ENCODE data around the gene ZNF500. TPM values are rescaled to one million over a fixed set of nuclear protein-coding genes. Genes with fewer than 3 reads are reported as not detected.
A peak's percentile ranks its signal among the peaks of the same experiment; 100 is the strongest.
"Not testable (repeated sequence)": the region's sequence is repeated elsewhere in the genome, so short reads cannot be mapped to it uniquely, and the experiment has no call there.

The ZNF500 gene
- total RNA-seq, 1 donor from 2014 or later = 14.6 TPM

DNA sequence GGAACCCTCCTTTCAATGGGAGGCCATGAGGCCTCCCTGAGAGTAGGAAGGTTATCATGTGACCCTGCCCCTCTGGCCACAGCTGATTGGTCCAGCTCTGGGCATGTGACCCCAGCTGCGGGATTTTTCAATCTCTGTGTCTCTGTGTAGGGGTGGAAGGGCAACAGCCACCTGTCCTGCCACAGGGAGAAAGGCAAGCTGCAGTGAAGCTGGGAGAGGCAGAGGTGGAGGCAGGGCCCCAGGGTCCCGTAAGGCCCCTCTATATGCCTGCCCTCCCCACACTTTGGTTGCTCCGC is 21.7 kb downstream of the ZNF500 start:
- Histone ChIP-seq H3K4me2 (ENCODE audit: low read length) (no peak overlapping the region), H3K27ac (ENCODE audit: low read depth, low read length) (no peak overlapping the region), H2AFZ (ENCODE audit: low read depth, low read length) (no peak overlapping the region), H3K9me3 (ENCODE audit: insufficient read depth, low read depth, low read length) (no peaks in the 10 kb centered on the region), H3K9ac (ENCODE audit: low read length) (no peak overlapping the region), H4K20me1 (ENCODE audit: insufficient read depth, low read length) (no peaks in the 10 kb centered on the region), H3K4me3 (ENCODE audit: insufficient read depth, low read depth, low read length) (no peak overlapping the region), H3K4me1 (ENCODE audit: insufficient read depth, low read length) (no peaks in the 10 kb centered on the region), H3K27me3 (ENCODE audit: insufficient read depth, low read length) (no peaks in the 10 kb centered on the region), H3K36me3 (ENCODE audit: insufficient read depth, low read length) (no peaks in the 10 kb centered on the region), H3K79me2 (ENCODE audit: insufficient read depth, low read length) (no peaks in the 10 kb centered on the region)
- DNase-seq (ENCODE audit: low read depth) (no peak), FAIRE-seq (no peak)
- no peak for TF ChIP-seq EZH2 (IDR thresholded peaks at IDR 0.05; ENCODE audit: insufficient read depth, low read length)
- TF ChIP-seq, protein P1, sequence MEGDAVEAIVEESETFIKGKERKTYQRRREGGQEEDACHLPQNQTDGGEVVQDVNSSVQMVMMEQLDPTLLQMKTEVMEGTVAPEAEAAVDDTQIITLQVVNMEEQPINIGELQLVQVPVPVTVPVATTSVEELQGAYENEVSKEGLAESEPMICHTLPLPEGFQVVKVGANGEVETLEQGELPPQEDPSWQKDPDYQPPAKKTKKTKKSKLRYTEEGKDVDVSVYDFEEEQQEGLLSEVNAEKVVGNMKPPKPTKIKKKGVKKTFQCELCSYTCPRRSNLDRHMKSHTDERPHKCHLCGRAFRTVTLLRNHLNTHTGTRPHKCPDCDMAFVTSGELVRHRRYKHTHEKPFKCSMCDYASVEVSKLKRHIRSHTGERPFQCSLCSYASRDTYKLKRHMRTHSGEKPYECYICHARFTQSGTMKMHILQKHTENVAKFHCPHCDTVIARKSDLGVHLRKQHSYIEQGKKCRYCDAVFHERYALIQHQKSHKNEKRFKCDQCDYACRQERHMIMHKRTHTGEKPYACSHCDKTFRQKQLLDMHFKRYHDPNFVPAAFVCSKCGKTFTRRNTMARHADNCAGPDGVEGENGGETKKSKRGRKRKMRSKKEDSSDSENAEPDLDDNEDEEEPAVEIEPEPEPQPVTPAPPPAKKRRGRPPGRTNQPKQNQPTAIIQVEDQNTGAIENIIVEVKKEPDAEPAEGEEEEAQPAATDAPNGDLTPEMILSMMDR (IDR thresholded peaks at IDR 0.05; ENCODE audit: insufficient read depth, low read depth, low read length) = no peak
- Mint-ChIP-seq H3K4me1 (ENCODE audit: low read depth, unreplicated experiment) (no peaks in the 10 kb centered on the region), H3K9me3 (ENCODE audit: unreplicated experiment) (no peaks in the 10 kb centered on the region), H3K27me3 (ENCODE audit: low read depth, unreplicated experiment) (no peaks in the 10 kb centered on the region), H3K4me3 (ENCODE audit: unreplicated experiment) (no peak overlapping the region), H3K36me3 (ENCODE audit: low read depth, unreplicated experiment) (no peaks in the 10 kb centered on the region), H3K27ac (ENCODE audit: unreplicated experiment) (no peak overlapping the region)

DNA sequence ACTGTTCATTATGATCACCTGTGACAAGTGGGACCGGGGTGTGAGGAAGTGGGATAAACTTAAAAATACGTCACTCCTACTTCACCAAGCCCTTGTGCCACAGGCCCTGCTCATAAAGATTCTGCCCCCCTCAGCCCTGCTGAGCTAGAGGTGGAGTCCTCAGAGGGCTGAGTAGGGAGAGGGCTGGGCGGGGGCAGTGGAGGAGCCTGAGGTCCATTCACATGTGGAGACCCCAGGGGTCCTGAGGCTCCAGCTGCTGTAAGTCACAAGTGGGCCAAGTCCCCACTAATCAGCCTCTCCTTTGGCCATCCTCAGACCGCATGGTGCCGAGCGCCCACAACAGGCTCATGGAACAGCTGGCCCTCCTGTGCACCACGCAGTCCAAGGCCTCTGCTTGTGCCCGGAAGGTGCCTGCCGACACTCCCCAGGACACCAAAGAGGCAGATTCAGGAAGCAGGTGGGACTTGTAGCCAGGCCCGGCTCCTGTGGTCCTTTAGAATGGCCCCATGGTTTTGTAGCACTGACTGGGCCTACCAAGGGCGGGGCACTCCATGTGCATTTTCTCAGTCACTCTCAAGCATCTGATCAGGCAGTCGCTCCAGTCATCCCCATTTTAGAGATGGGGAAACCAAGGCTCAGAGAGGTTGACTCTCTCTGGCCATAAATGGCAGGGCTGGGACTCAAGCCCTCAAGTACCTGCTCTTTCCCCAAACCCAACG is 22.2 kb downstream of the ZNF500 start:
- Mint-ChIP-seq H3K27ac (ENCODE audit: unreplicated experiment) (no peak overlapping the region), H3K36me3 (ENCODE audit: low read depth, unreplicated experiment) (no peaks in the 10 kb centered on the region), H3K4me1 (ENCODE audit: low read depth, unreplicated experiment) (no peaks in the 10 kb centered on the region), H3K27me3 (ENCODE audit: low read depth, unreplicated experiment) (no peaks in the 10 kb centered on the region), H3K4me3 (ENCODE audit: unreplicated experiment) (no peak overlapping the region), H3K9me3 (ENCODE audit: unreplicated experiment) (no peaks in the 10 kb centered on the region)
- FAIRE-seq = no peak
- H3K27me3 ChIP-seq (ENCODE audit: insufficient read depth, low read length) = no peaks in the 10 kb centered on the region
- H4K20me1 ChIP-seq (ENCODE audit: insufficient read depth, low read length) = no peaks in the 10 kb centered on the region
- H3K27ac ChIP-seq (ENCODE audit: low read depth, low read length) = no peak overlapping the region
- H3K4me2 ChIP-seq (ENCODE audit: low read length) = no peak overlapping the region
- H3K36me3 ChIP-seq (ENCODE audit: insufficient read depth, low read length) = no peaks in the 10 kb centered on the region
- H2AFZ ChIP-seq (ENCODE audit: low read depth, low read length) = no peak overlapping the region
- H3K9me3 ChIP-seq (ENCODE audit: insufficient read depth, low read depth, low read length) = no peaks in the 10 kb centered on the region
- TF ChIP-seq, protein P1 (IDR thresholded peaks at IDR 0.05; ENCODE audit: insufficient read depth, low read depth, low read length) = no peak
- TF ChIP-seq EZH2 (IDR thresholded peaks at IDR 0.05; ENCODE audit: insufficient read depth, low read length) = no peak
- no peak for DNase-seq (ENCODE audit: low read depth)
- no peaks in the 10 kb centered on the region for H3K79me2 ChIP-seq (ENCODE audit: insufficient read depth, low read length)
- H3K4me1 ChIP-seq (ENCODE audit: insufficient read depth, low read length) = no peaks in the 10 kb centered on the region
- no peak overlapping the region for H3K9ac ChIP-seq (ENCODE audit: low read length)
- no peak overlapping the region for H3K4me3 ChIP-seq (ENCODE audit: insufficient read depth, low read depth, low read length)

DNA sequence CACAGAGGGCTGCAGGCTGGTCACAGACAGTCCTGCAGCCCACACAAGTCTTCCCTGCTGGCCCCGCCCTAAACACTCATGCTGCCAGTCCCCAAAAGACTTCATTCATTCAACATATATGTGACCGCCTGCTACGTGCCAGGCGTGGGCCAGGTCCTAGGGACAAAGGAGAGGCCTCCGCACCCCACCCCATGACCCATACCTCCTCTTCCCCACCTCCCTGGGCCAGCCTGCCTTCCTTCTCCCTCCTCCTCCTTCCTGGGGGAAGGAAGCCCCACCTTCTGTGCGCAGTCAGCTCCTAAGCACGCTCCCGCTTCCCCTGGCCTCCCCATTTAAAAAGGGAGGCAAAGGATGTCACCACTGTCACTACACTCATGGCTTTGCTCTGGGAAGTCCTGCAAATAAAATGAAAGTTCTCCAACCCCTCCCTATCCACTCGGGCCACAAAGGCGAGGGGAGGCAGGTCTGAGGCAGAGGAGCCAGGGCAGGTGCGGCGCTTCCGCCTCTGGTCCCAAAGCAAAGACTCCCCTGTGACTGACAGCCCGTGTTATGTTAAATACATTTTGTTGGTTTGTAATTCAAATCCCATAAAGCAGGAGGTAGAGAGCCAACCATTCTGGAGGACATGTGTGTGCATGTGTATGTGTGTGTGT is 23.6 kb downstream of the ZNF500 start:
- no peaks in the 10 kb centered on the region for H3K4me1 ChIP-seq (ENCODE audit: insufficient read depth, low read length)
- peak overlapping the region; percentile 19 for H3K4me2 ChIP-seq (ENCODE audit: low read length)
- Mint-ChIP-seq H3K36me3 (ENCODE audit: low read depth, unreplicated experiment) (no peaks in the 10 kb centered on the region), H3K9me3 (ENCODE audit: unreplicated experiment) (no peaks in the 10 kb centered on the region), H3K4me1 (ENCODE audit: low read depth, unreplicated experiment) (no peaks in the 10 kb centered on the region), H3K27ac (ENCODE audit: unreplicated experiment) (peak overlapping the region; percentile 41), H3K4me3 (ENCODE audit: unreplicated experiment) (peak overlapping the region; percentile 45), H3K27me3 (ENCODE audit: low read depth, unreplicated experiment) (no peaks in the 10 kb centered on the region)
- H3K9me3 ChIP-seq (ENCODE audit: insufficient read depth, low read depth, low read length) = no peaks in the 10 kb centered on the region
- TF ChIP-seq, protein P1 (IDR thresholded peaks at IDR 0.05; ENCODE audit: insufficient read depth, low read depth, low read length) = no peak
- no peak for TF ChIP-seq EZH2 (IDR thresholded peaks at IDR 0.05; ENCODE audit: insufficient read depth, low read length)
- no peak overlapping the region for H3K27ac ChIP-seq (ENCODE audit: low read depth, low read length)
- DNase-seq (ENCODE audit: low read depth) (no peak), FAIRE-seq (no peak)
- no peak overlapping the region for H3K4me3 ChIP-seq (ENCODE audit: insufficient read depth, low read depth, low read length)
- H2AFZ ChIP-seq (ENCODE audit: low read depth, low read length) = no peak overlapping the region
- no peaks in the 10 kb centered on the region for H3K36me3 ChIP-seq (ENCODE audit: insufficient read depth, low read length)
- H3K9ac ChIP-seq (ENCODE audit: low read length) = no peak overlapping the region
- H3K79me2 ChIP-seq (ENCODE audit: insufficient read depth, low read length) = no peaks in the 10 kb centered on the region
- no peaks in the 10 kb centered on the region for H4K20me1 ChIP-seq (ENCODE audit: insufficient read depth, low read length)
- no peaks in the 10 kb centered on the region for H3K27me3 ChIP-seq (ENCODE audit: insufficient read depth, low read length)

DNA sequence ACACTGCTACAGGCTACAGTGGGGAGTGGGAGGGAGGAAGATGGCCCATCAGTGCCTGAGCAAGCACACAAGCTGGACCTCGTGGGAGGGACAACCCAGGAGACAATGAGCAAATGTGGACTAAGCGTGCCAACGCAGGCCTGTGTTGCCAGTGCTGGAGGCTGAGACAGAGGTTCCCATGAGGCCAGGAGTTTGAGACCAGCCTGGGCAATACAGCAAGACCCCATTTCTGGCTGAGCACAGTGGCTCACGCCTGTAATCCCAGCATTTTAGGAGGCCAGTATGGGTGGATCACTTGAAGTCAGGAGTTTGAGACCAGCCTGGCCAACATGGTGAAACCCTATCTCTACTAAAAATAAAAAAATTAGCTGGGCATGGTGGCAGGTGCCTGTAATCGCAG is 28.6 kb downstream of the ZNF500 start:
- H3K4me3 Mint-ChIP-seq (ENCODE audit: unreplicated experiment); H3K4me1 ChIP-seq (ENCODE audit: insufficient read depth, low read length); H3K9ac ChIP-seq (ENCODE audit: low read length); H3K4me1 Mint-ChIP-seq (ENCODE audit: low read depth, unreplicated experiment); H3K9me3 ChIP-seq (ENCODE audit: insufficient read depth, low read depth, low read length); H3K27me3 ChIP-seq (ENCODE audit: insufficient read depth, low read length); H3K36me3 Mint-ChIP-seq (ENCODE audit: low read depth, unreplicated experiment); H3K27ac ChIP-seq (ENCODE audit: low read depth, low read length); H3K79me2 ChIP-seq (ENCODE audit: insufficient read depth, low read length); H3K9me3 Mint-ChIP-seq (ENCODE audit: unreplicated experiment); H3K27ac Mint-ChIP-seq (ENCODE audit: unreplicated experiment); FAIRE-seq; H4K20me1 ChIP-seq (ENCODE audit: insufficient read depth, low read length); H3K27me3 Mint-ChIP-seq (ENCODE audit: low read depth, unreplicated experiment); H3K4me2 ChIP-seq (ENCODE audit: low read length); H3K4me3 ChIP-seq (ENCODE audit: insufficient read depth, low read depth, low read length); H2AFZ ChIP-seq (ENCODE audit: low read depth, low read length); DNase-seq (ENCODE audit: low read depth); H3K36me3 ChIP-seq (ENCODE audit: insufficient read depth, low read length): not testable (repeated sequence)

Data from astrocyte (in vitro differentiated cells and primary cell).